Heart left ventricle (tissue), 16 donors: ENCODE data around the gene SHISA2. TPM values are rescaled to one million over a fixed set of nuclear protein-coding genes. Genes with fewer than 3 reads are reported as not detected.

Experiments used
- ATAC-seq, 4 donors: fragments of 200-7000 bp; cut with Tn5 transposase; one replicate each; pipeline ENCODE4 v1.9.1; 2020 to 2022; ENCODE audit warnings: moderate library complexity in 4 of 4, mild to moderate bottlenecking in 3 of 4, moderate number of reproducible peaks in 1 of 4
- DNase-seq, 5 donors: peaks; one replicate each; pipeline ENCODE4 v3.0.0-alpha.2; 2020
- H3K27ac ChIP-seq, 12 donors: fragments of 200-600 bp; sonication (generic) in 4 of 12; one replicate each; pipeline versions ENCODE4 v1.5.0 to v1.8.0; 2016 to 2022; ENCODE audit warnings: mild to moderate bottlenecking in 2 of 12
- H3K27me3 ChIP-seq, 9 donors: fragments of 200-600 bp; sonication (generic) in 2 of 9; one replicate each; pipeline versions ENCODE4 v1.5.1 to v1.8.0; 2016 to 2022; ENCODE audit warnings: mild to moderate bottlenecking in 3 of 9
- H3K36me3 ChIP-seq, 9 donors: fragments of 200-600 bp; sonication (generic) in 2 of 9; one replicate each; pipeline versions ENCODE4 v1.5.0 to v1.8.0; 2018 to 2022; ENCODE audit warnings: mild to moderate bottlenecking in 2 of 9
- H3K4me1 ChIP-seq, 12 donors: fragments of 200-600 bp; sonication (generic) in 4 of 12; one replicate each; pipeline versions ENCODE4 v1.5.0 to v1.8.0; 2016 to 2022; ENCODE audit warnings: mild to moderate bottlenecking in 3 of 12
- H3K4me3 ChIP-seq, 12 donors: fragments of 200-600 bp; sonication (generic) in 4 of 12; one replicate each; pipeline versions ENCODE4 v1.5.0 to v1.8.0; 2017 to 2022; ENCODE audit warnings: mild to moderate bottlenecking in 9 of 12, moderate library complexity in 4 of 12
- H3K9me3 ChIP-seq, 12 donors: fragments of 200-600 bp; sonication (generic) in 4 of 12; one replicate each; pipeline versions ENCODE4 v1.5.0 to v1.8.0; 2016 to 2022; ENCODE audit warnings: mild to moderate bottlenecking in 1 of 12
- CTCF ChIP-seq, 12 donors: fragments of 200-600 bp; sonication (generic) in 4 of 12; IDR thresholded peaks; one replicate each; pipeline versions ENCODE4 v1.5.0 to v1.8.0; 2018 to 2022; ENCODE audit warnings: antibody characterized with exemption in 12 of 12, mild to moderate bottlenecking in 5 of 12
- POLR2A ChIP-seq, 2 donors: fragments of 450-650 bp; IDR thresholded peaks; one replicate each; pipeline ENCODE4 v1.6.1; 2017; ENCODE audit warnings: antibody characterized with exemption in 2 of 2, mild to moderate bottlenecking in 2 of 2, moderate library complexity in 2 of 2
- WGBS, 4 donors: extraction: QIAGEN DNeasy Blood & Tissue Kit in 2 of 4; methylation state at CpG; one replicate each; pipeline versions ENCODE4 v1.1.5 to v1.1.7; 2013 to 2018; 5-methylcytosine and 5-hydroxymethylcytosine counted together
- intact Hi-C, 10 donors: fragments of 100-400 bp; cut with DNase I; formaldehyde crosslinking; loops; one replicate each; pipeline versions ENCODE4 v1.11.1 to v1.14.2; 2022
- polyA plus RNA-seq, 2 donors: library from polyadenylated mRNA; stranded (reverse); fragments of 200-250 nt; gene quantifications; one replicate each; pipeline ENCODE4 v1.2.3, GENCODE V29; 2013
- total RNA-seq, 9 donors: library from RNA; depleted of rRNA in 2 of 9; stranded (reverse); fragments of >200 nt in 2 of 9; fragmentation: NEBNext Ultra II Directional in 3 of 9; extraction: Animal tissue kit (Norgen Biotek cat#: 25700) in 3 of 9; gene quantifications; one replicate each; pipeline versions ENCODE4 v1.1.0 to v1.2.4, GENCODE V29; 2016 to 2023
- donor health status: ischemic (EF 13 %, LVEDD 7.1; RV severe dilation, severe dysfunction).
- donor health status: healthy with polysubstance abuse.
- donor health status: DM: no; HTN: yes; CAD: no.
- donor health status: DM: no; HTN: no; CAD: no.
- donor health status: ischemic (EF 25% LVEDD 6.9; RV normal size, moderate dysfunction).
- donor health status: ischemic (EF 25% LVEDD 5.7; RV mildly dilated, moderate dysfunction).
- donor health status: healthy.
- donor health status: DM: yes; HTN: yes; CAD: no.
- donor health status: ischemic (EF 35%, LVEDD 5.7; RV mildly dilated, moderate dysfunction).
- donor health status: nonischemic (EF 11% LVEDD 7.7; RV severe dilation, severe dysfunction).
- donor health status: DM: yes; HTN: yes; CAD: no.
- donor health status: PGD.
- donor health status: ischemic (EF 29% LVEDD 5.4; RV normal size, mild dysfunction).
- donor health status: nonischemic (EF 23%, LVEDD 6.1; RV moderate dilation, normal function).

Gene SHISA2
- total and polyA plus RNA-seq, 11 donors: 0.08 to 0.72 (median 0.12) TPM; not detected in 1

- no peaks in the 10 kb centered on the region for H3K36me3 ChIP-seq
- ATAC-seq: no peak
- no peaks in the 10 kb centered on the region for H3K9me3 ChIP-seq
- peaks cover 0 to 36% (median 8%) of the 10 kb centered on the region in 12 donors for H3K4me1 ChIP-seq
- no peak overlapping the region for H3K4me3 ChIP-seq
- intact Hi-C loops: no loop called here
- 84 to 91% (median 87%) methylated on average over 6 of the region's 6 CpGs for WGBS, 4 donors
- no peak for DNase-seq
- H3K27ac ChIP-seq: no peak overlapping the region
- H3K27me3 ChIP-seq: peaks cover 12 to 75% (median 54%) of the 10 kb centered on the region in 9 donors
- no peak for TF ChIP-seq CTCF (IDR thresholded peaks at IDR 0.05)
- TF ChIP-seq POLR2A (IDR thresholded peaks at IDR 0.05): no peak
Measured at GRCh38 chr13:26053418-26053980, 1.7 kb upstream of the SHISA2 start.

- H3K4me1 ChIP-seq: peaks cover 0 to 36% (median 8%) of the 10 kb centered on the region in 12 donors
- peak overlapping the region in 4 of 12 donors; percentile 32 to 67 (median 50) for H3K27ac ChIP-seq
- H3K9me3 ChIP-seq: no peaks in the 10 kb centered on the region
- ATAC-seq (peak in 1 of 4 donors; percentile 28), DNase-seq (no peak)
- intact Hi-C loops: no loop called here
- 41 to 58% (median 54%) methylated on average over 10 of the region's 10 CpGs for WGBS, 4 donors
- peak overlapping the region; percentile 26 to 59 (median 50) for H3K4me3 ChIP-seq
- H3K36me3 ChIP-seq: no peaks in the 10 kb centered on the region
- TF ChIP-seq CTCF (IDR thresholded peaks at IDR 0.05) (no peak), POLR2A (IDR thresholded peaks at IDR 0.05) (no peak)
- peaks cover 15 to 85% (median 59%) of the 10 kb centered on the region in 9 donors for H3K27me3 ChIP-seq
Measured at GRCh38 chr13:26052337-26052736, 521 bp upstream of the SHISA2 start.

- no peaks in the 10 kb centered on the region for H3K9me3 ChIP-seq
- DNase-seq (no peak), ATAC-seq (peak in 3 of 4 donors; percentile 18 to 58 (median 46))
- TF ChIP-seq POLR2A (IDR thresholded peaks at IDR 0.05): no peak
- TF ChIP-seq CTCF (IDR thresholded peaks at IDR 0.05): no peak
- H3K4me1 ChIP-seq: peaks cover 0 to 36% (median 8%) of the 10 kb centered on the region in 12 donors
- no peaks in the 10 kb centered on the region for H3K36me3 ChIP-seq
- H3K27ac ChIP-seq: peak overlapping the region in 6 of 12 donors; percentile 19 to 67 (median 39)
- WGBS, 4 donors: 0 to 1% (median 0%) methylated on average over 14 to 45 of the region's 45 CpGs
- intact Hi-C loops: no loop called here
- H3K4me3 ChIP-seq: peak overlapping the region; percentile 26 to 59 (median 50)
- H3K27me3 ChIP-seq: peaks cover 18 to 93% (median 60%) of the 10 kb centered on the region in 9 donors
Measured at GRCh38 chr13:26051231-26051656, 572 bp downstream of the SHISA2 start.

- H3K36me3 ChIP-seq: no peaks in the 10 kb centered on the region
- H3K9me3 ChIP-seq: no peaks in the 10 kb centered on the region
- TF ChIP-seq POLR2A (IDR thresholded peaks at IDR 0.05): no peak
- TF ChIP-seq CTCF (IDR thresholded peaks at IDR 0.05): no peak
- intact Hi-C loops: no loop called here
- peak in 3 of 4 donors; percentile 11 to 48 (median 23) for ATAC-seq
- 1 to 3% (median 2%) methylated on average over 40 to 82 of the region's 82 CpGs for WGBS, 4 donors
- H3K4me3 ChIP-seq: peak overlapping the region; percentile 26 to 59 (median 50)
- H3K27me3 ChIP-seq: peaks cover 18 to 96% (median 62%) of the 10 kb centered on the region in 9 donors
- peak overlapping the region in 3 of 12 donors; percentile 19 to 67 (median 61) for H3K27ac ChIP-seq
- peaks cover 0 to 36% (median 8%) of the 10 kb centered on the region in 12 donors for H3K4me1 ChIP-seq
- DNase-seq: peak in 2 of 5 donors; percentile 11 to 38
Measured at GRCh38 chr13:26050568-26051230, 1.1 kb downstream of the SHISA2 start.
